ENCODE results near the gene STARD5.

Gene STARD5, protein sequence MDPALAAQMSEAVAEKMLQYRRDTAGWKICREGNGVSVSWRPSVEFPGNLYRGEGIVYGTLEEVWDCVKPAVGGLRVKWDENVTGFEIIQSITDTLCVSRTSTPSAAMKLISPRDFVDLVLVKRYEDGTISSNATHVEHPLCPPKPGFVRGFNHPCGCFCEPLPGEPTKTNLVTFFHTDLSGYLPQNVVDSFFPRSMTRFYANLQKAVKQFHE

GRCh38 chr15:81323944-81324881, at the start of gene STARD5:
TSS of gene STARD5 (minus strand) at chr15:81324141. CDS start at chr15:81324099, 42 bp downstream.
- peak within 1 kb of the TSS; percentile 14; the same call in 1 of the 2 replicates for H3K27ac ChIP-seq
- TF ChIP-seq, protein P1, sequence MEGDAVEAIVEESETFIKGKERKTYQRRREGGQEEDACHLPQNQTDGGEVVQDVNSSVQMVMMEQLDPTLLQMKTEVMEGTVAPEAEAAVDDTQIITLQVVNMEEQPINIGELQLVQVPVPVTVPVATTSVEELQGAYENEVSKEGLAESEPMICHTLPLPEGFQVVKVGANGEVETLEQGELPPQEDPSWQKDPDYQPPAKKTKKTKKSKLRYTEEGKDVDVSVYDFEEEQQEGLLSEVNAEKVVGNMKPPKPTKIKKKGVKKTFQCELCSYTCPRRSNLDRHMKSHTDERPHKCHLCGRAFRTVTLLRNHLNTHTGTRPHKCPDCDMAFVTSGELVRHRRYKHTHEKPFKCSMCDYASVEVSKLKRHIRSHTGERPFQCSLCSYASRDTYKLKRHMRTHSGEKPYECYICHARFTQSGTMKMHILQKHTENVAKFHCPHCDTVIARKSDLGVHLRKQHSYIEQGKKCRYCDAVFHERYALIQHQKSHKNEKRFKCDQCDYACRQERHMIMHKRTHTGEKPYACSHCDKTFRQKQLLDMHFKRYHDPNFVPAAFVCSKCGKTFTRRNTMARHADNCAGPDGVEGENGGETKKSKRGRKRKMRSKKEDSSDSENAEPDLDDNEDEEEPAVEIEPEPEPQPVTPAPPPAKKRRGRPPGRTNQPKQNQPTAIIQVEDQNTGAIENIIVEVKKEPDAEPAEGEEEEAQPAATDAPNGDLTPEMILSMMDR (IDR thresholded peaks at IDR 0.05): no peak

- TF ChIP-seq, protein P1 (IDR thresholded peaks at IDR 0.05): no peak
- TF ChIP-seq ZFX (IDR thresholded peaks at IDR 0.05; ENCODE audit: borderline replicate concordance): no peak
- no peak overlapping the region for H3K27ac ChIP-seq
These were observed 49.2 kb upstream of the STARD5 start for GRCh38 chr15:81373176-81373575.

GRCh38 chr15:81372575-81372974, 48.6 kb upstream of the STARD5 start:
- H3K27ac ChIP-seq: no peak overlapping the region
- TF ChIP-seq ZFX (IDR thresholded peaks at IDR 0.05; ENCODE audit: borderline replicate concordance): no peak
- TF ChIP-seq, protein P1 (IDR thresholded peaks at IDR 0.05): no peak

GRCh38 chr15:81363718-81364500, 40.0 kb upstream of the STARD5 start:
- no peak overlapping the region for H3K27ac ChIP-seq
- TF ChIP-seq ZFX (IDR thresholded peaks at IDR 0.05; ENCODE audit: borderline replicate concordance): no peak
- TF ChIP-seq, protein P1 (IDR thresholded peaks at IDR 0.05): no peak

GRCh38 chr15:81363276-81363675, 39.3 kb upstream of the STARD5 start:
- H3K27ac ChIP-seq: no peak overlapping the region
- no peak for TF ChIP-seq ZFX (IDR thresholded peaks at IDR 0.05; ENCODE audit: borderline replicate concordance)
- TF ChIP-seq, protein P1 (IDR thresholded peaks at IDR 0.05): no peak

DNA sequence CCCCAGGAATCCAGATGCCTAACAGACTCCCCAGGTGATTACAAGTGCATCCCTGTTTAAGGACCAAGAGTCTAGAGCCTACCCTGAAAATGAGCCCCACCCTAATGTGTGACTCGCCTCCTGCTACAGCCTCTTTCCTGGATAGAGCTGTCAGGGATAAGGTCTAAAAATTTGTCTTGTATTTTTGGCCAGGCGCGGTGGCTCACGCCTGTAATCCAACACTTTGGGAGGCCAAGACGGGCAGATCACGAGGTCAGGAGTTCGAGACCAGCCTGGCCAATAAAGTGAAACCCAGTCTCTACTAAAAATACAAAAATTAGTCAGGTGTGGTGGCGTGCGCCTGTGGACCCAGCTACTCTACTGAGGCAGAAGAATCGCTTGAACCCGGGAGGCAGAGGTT, 38.8 kb upstream of the STARD5 start:
- H3K27ac ChIP-seq: no peak overlapping the region
- TF ChIP-seq, protein P1 (IDR thresholded peaks at IDR 0.05): no peak
- TF ChIP-seq ZFX (IDR thresholded peaks at IDR 0.05; ENCODE audit: borderline replicate concordance): no peak
